Stimulated activated CD8-positive, alpha-beta memory T cell treated with anti-CD3 and anti-CD28 coated beads, Interleukin-7, amount 100 ng/mL, for 24 hours (primary cell): ENCODE measurements around the gene RERG.

Experiments
- DNase-seq: peaks from one replicate; pipeline ENCODE4 v3.0.0-alpha.2; 2020; ENCODE audit warnings: low read depth

RERG gene

DNA sequence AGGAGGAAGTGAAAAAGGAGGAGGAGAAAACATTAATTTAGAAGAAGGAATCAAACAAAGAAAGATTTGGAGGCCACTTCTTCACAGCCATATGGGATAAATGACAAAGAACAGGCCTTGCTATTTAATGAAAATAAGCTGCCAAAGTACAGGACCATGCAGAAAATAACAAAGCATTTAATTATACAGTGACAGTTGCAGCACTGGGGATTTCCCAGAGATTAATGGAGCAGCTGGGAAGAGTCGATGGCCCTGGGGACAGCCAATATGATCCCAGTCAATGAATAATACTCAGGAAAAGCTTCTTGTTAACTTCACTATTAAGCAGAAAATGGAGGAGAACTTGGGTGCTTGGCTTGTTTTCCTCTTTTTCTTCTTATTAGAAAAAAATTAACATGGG is 34.6 kb downstream of the RERG start:
- DNase-seq = no peak

DNA sequence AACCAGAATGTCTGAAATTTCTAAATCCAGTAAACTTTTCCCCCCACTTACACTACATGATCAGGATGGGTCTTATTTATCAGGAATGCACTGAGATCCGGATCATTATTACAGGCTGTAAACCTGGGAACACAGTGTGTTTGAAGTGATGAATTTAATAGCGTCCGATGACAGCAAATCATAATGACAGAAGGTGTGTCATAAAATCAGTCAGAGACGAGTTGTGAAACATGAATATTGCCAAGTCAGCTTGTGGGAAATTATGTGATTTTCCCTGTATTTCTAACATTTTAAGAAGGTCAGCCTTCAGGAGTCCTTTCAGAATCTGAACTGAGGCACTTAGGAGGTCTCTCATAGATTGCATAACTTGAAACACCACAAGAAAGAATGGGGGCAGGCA is 36.7 kb downstream of the RERG start:
- DNase-seq = no peak

DNA sequence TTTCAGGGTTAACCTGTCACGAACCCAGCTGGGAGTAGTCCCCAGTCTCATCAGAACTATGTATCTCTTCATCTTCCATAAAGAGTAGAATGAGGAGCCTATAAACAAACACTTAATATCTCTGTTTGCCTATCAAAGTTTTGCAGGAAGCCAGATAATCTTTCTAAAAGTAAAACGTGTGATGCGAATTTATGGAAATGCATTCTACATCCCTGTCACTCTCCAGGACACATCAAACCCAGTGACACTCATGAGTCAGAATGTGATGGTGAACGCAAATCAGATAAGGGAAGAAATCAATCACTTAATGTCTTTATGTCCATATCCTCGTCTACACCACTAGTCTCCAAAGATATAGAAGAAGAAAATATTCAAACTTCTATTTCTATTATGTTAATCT is 37.4 kb downstream of the RERG start:
- no peak for DNase-seq

DNA sequence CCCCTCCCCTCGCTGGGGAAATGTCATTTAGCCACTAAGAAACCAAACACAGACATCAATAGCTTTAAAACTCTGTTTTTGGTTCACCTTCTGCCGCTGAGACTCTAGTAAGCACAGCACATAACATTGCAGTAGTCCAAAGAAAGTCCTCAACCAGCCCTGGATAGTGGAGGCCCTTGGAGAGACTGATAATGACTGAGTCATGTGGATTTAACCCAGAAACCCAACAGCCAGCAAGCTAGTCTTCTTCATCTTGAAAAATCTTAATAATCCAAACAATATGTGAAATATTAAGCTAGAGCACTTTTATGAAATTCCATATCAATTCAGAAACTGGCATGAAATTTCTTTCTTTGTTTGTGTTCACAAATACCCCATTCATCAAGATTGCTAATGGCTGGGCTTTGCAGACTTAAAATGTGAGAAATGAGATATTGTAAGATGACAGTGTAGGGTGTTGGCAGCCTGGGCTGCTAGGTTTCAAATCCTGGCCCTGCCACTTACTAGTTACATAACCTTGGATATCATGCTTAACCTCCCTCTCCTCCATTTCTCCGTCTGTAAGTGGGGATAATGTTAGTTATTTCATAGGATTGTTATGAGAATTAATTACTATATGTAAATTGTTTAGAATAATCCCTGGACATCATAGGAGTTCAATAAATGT is 40.1 kb downstream of the RERG start:
- DNase-seq = no peak

DNA sequence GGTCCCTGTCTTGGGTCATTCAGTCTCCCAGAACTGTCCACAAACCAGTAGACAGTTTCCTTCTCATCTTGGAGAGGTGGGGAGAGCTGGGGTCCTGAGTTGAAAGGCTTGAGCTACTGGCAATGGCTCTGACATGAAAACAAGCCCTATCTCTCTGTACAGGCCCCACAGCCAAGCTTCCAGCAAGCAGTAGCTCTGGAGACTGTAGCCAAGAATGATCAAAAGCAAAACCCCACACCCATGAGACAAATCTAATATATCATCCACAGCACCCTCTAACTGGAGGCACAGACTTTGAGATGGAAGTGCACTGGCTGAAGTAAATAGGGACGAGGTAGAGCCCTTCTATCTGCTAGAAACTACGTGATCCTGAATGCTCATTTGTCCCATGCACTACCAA is 40.9 kb downstream of the RERG start:
- no peak for DNase-seq

DNA sequence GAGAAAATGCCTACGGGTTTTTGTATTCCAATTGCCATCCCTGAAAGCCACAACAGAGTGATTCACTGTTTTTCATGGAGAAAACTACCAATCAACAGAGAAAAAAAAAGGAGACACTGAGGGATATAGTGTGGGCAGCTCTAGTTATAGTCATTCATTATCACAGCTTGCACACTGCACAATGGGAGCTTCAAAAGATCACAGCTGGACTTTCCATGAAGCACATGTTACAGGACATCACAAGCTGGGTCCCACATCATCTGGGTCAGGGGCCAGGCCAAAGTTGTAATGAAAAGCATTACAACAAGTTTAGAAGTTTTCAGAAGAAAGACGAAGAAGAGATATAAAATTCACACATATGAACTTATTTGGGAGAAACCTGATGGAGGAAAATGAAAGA is 41.5 kb downstream of the RERG start:
- no peak for DNase-seq

DNA sequence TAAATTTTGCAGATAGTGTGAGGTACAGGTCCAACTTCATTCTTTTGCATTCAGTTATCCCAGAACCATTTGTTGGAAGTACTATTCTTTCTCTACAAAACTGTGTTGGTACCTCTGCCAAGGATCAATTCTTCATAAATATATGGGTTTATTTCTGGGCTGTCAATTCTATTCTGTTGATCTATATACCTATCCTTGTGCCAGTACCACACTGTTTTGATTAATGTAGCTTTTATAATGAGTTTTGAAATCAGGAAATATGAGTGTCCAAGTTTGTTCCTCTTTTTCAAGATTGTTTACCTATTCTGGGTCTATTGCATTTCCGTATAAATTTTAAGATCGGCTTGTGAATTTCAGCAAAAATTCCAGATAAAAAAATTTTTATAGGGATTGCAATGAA is 48.1 kb downstream of the RERG start:
- no peak for DNase-seq

DNA sequence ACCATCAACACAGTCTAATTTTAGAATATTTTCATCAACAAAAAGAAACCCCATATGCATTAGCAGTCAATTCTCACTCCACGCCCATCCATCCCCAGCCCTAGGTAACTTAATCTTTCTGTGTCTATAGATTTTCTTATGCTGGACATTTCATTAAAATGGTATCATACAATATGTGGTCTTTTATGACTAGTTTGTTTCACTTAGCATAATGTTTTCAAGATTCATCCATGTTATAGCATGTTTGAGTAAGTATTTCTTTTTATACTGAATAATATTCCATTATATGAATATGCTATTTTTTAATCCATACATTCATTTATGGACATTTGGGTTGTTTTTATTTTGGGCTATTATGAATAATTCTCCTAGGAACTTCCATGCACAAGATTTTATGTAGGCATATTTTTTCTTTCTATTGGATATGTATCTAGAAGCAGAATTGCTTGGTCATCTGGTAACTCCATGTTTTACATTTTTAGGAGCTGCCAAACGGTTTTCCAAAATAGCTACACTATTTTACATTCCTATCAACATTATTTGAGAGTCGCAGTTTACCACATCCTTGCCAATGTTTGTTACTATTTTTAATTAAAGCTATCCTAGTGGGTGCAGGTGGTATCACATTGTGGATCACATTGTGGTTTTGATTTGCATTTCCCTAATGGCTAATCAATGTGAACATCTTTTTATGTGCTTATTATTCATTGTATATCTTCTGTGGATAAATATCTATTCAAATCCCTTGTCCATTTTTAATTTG is 49.0 kb downstream of the RERG start:
- DNase-seq = no peak

DNA sequence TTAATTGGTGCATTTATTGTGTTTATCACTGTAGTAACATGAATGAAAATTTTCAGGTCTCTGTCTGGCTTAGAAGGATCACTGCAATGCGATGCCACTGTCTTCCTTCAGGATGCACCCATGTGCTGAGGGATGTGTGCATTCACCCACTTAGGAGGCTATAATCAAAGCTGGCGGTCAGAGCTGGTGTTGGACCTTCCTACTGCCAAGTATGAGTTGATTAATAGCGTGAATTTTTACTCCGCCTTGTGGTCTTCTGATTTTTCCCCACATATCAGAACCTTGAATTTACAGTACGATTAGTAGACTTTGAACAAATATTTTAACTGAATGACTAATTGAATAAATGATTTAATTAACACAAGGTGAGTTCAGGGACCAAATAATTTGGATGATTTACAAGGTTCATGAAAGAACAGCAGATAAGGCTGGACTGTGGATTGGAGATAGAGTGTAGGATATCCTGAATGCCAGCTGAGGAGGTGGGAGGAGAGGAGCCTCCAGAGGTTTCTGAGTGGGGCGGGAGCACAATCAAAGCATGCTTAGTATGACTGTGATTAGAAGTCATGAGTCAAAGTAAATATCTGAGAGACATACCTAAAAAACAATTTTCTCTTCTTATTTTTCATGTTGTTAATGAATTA is 50.1 kb downstream of the RERG start:
- DNase-seq = no peak

DNA sequence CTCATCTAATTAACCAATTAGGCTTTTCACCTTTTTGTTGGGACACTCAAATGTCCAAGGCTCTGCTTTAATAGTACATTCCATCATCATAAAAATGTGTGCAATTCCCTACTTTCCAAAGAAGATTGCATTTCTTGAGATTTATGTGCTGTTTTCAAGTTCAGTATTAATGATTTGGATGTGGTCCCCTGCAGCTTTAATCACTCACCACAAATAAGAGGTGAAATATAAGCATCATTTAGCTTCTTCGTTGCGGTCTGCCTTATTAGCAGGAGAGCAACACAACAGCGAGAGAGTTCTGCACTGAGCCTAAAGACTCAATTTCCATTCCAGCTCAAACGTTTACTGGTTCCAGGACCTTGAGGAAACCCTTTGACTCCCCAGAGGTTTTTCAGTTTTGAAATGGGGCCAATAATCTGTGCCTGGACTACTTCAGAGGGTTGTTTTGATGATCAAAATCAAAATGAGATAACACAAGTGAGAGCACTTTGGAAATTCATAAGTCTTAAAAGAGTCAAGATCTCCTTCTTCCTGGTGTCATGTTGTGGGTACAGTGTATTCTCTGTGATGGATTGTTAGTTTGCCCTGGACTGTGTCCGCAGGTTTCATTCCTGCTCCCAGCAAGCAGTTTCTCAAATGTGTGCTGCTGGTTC is 53.1 kb downstream of the RERG start:
- no peak for DNase-seq

DNA sequence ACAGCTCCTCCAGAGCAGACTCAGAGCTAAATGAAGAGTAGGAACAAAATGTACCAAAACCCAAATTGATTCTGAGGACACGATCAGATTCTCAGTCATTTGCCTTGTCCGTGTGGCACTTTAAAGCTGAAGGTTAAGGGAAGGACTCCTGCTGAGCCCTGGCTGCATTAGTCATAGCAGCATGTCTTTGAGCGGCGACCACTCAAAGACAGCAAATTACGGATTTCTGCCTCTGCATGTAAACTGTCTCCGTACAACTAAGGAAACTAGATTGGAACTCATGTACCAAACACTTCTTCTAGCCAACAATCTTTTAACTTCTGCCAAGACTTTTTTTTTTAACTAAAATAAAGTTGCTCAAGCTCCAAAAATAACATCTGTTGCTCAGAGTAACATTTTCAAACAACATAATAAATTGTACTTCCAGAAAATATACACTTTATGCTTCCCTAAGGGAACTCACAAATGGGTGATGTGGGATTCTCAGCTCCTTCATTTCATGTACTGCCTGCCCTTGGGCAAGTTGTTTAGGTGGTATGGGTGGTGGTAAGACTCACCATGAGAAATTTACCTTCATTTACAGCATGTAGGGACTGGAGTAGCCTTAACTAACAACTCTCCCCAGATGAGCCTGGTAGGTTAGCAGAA is 56.1 kb downstream of the RERG start:
- no peak for DNase-seq

DNA sequence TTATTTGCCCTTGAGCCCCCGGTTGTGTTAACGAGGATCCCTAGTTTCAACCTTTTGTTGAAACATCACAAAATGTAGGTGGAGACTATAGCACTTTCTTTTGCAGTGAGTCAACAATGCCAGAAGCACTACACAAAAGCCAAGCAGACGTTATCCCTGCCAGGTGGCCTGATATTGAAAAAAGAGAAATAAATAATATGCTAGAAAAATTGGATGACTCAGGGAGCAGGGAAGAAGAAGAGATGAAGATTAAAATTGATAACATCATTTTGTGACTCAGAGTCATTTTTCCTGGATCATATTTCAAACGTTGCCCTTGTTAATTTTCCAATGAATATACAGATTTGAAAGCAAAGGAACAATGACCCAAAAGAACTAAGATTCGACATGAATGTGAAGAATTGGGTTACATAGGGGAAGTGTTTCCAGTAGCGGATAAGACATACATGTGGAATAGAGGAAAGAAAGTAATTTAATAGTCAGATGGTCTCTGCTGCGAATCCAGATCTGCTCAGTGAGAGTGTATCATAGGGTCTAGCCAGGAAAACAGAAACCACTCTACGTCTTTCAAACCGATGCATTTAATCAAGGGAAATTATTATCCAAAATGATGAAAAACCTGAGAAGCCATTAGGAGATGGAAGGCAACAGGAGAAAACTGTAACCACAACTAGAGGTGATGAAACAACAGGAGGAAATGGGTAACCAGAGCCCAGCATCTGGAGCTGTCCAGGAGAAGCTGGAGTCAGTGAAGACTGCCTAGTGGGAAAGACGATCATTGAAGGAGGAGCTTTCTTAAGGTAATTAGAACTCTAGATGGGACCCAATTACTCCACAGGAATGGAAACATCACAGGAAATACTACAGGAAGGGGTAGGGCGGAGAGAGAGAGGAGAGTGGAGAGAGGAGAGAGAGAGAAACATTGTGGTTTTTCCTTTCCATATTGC is 57.9 kb downstream of the RERG start:
- DNase-seq = no peak

DNA sequence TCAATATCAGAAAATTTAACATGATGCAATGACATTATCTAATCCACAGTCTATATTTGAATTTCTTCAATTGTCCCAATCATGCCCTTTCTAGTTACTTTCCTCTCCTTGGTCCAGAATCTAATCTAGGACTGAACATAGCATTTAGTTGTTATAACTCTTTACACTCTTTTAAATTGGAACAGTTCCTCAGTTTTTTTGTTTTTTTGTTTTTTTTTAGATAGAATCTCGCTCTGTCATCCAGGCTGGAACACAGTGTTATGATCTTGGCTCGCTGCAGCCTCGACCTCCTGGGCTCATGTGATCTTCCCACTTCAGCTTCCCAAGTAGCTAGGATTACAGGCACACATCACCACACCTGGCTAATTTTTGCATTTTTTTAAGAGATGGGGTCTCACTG is 63.1 kb downstream of the RERG start:
- DNase-seq = no peak

DNA sequence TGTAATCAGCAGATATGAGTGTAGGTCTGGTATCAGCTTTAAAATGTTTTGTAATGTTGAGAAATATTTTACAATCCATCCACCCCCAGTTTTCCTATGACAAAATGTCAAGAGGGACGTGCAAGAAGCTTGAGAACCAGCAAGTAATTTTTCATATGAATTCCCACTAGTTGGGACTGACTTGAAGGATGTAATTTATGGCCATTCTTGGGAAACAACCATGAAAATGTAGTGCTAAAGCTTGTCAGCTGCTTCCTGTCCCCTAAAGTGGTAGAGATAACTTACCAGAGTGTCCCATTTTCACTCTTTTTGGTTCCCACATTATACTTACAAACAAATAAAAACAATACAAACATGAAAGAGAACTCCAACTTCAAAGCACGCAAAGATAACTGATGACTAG is 63.9 kb downstream of the RERG start:
- DNase-seq = no peak

DNA sequence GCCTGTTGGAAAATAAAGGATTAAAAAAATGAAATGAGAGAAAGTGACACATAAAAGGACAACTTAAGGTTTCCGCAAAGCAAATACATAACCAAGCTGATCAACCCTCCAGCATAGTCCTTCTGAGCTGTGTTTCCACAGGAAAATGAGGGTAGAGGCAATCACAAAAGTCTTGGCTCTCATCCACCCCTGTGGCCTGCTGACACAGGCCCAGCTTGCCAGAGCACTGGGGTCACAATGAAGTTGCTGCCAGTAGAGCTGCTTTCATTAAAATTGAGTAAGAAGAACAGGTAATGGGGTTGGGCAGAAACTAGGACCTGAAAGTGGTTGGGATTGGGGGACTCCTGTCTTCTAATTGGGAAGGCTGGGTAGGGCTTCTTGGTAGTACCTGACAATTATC is 65.9 kb downstream of the RERG start:
- no peak for DNase-seq

DNA sequence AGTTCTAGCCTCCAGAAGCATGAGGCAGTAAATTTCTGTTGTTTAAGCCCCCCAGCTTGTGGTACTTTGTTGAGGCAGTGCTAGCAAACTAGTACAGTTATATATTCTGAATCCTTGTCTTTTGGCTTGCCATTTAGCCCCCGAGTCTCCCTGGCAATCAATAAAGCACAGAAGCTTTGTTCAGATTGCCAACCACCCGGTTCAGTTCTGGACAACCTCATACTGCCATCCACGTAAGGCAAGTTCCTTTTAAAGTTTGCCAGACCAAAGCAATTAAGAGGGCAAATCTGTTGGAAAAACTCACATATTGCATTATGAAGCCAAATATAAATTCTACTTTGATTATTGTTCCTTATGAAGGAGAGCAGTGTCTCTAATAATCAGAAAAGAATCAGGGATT is 67.1 kb downstream of the RERG start:
- DNase-seq = no peak

DNA sequence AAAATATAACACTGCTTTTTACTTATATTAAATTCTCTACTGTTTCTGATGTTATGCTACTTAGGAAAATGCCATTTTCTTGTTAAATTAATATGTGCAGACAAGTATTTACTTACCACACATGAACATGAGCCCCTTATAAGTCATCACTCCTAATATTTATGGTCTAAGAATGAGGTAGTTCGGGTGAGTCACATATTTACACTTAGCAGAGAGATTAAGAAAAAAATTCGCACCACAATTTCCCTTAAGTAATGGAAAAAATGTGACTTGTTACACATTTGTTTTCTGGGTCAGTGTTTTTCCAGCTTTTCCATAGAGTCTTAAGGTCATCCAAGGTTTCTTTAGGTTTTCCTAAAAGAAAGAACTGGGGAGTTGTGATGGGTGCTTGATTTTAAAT is 68.3 kb downstream of the RERG start:
- no peak for DNase-seq

DNA sequence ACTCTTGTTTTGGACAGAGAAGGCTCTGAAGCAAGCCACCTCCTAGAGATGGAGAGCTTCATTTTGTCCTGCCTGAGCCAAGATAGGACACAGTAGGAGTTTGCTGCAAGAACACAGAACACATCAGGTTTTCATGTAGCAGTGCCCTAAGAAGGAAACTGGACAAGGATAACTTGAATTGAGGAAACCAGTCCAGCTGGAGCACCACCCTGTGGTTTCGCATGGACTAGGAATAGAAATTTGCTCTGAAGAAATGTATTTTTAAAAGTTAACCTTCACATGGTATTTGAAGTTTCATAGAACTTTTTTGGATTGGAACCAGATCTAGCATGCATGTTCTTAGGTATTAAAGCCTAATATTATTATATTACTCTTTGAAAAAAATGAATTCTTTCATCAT is 68.8 kb downstream of the RERG start:
- no peak for DNase-seq

DNA sequence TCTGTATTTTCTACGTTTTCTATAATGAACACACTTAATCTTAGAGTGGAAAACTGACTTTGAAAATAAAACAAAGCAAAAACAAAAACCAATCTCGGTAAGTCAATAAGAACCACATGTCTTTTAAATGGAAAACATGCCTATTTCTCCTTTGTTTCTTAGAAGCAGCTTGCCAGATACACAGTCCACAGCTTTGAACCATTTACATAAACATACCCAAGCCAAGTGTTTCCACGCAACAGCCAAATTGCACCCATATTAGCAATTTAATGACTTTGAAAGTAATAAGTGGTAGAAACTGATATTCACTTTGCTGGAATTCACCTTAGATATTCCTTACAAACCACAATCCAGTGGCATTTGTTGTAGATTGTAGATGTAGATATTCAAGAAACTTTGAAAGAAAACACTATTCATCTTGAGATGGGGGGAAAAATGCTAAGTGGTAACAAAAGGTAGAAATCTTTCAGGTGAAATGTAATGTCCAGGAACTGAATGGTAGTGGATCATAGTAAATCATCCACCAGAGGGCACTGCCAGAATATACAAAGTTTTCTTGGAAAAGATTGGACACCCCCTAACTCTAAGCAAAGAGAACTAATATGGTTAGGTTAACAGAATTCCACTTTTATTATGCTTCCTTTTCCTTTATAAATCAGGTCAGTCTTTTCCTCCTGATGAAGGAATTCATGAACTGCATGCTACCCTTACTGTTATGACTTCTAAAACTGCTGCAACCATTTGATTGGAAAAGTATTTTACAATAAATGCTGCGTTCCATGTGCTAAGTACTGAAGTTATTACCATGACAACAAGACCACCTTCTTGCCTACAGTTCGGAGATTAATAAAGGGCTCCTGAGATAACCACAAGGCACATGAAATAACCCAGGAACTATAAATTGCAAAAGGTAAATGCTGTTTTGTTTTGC is 69.8 kb downstream of the RERG start:
- DNase-seq = no peak

DNA sequence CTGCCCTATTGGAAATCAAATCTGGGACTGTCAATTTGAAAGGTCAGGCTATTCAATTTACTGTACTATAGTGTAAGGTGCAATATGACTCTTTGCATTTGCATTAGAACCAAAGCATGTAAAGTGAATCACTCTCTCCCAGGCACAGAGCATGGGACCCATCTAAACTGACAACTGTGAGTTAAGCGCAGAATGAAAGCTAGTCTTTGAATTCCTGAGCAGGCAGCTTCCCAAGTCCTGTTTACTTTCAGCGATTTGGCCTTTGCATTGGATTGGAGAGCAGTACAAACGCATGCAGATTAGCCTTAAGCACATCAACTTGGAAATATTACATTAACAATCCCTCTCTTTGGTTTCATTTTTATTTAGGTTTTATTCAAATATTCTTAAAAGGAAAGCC is 74.6 kb downstream of the RERG start:
- DNase-seq = no peak
